ENCODE data around the gene COL2A1.

The COL2A1 gene

DNA sequence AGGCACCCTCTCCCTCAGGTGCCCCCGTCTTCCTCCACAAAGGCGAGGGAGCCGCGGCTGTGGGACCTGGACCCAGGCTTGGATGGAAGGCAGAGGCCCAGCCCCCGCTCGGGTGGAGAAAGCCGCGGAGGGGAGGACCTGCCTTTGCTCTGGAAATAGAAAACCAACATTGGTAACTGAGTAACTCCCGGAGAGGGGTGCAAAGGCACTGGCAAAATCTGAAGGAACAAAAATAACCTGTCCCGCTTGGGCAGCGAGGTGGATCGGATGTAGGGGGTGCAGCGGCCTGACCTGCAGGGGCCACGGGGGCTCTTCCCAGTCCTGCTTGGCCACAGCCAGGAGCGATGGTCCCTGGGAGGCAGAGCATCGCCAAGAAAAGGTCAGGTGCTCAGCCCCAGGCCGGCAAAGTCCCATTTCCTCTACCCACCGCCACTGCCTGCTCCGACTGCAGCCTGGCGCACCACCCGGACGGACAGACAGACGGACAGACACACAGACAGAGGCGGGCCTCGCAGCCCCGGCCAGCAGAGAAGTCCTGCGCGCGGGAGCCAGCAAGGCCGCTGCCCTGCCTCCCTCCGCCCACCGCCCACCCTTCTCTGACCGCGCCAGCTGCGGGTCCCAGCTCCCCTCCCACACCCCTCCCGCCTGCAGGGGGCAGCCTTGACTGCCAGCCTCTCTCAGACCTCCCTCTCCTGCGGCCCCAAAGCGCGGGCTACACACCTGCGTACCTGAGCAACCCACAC lies 62.2 kb downstream of the COL2A1 start:
- TF ChIP-seq, protein P1, sequence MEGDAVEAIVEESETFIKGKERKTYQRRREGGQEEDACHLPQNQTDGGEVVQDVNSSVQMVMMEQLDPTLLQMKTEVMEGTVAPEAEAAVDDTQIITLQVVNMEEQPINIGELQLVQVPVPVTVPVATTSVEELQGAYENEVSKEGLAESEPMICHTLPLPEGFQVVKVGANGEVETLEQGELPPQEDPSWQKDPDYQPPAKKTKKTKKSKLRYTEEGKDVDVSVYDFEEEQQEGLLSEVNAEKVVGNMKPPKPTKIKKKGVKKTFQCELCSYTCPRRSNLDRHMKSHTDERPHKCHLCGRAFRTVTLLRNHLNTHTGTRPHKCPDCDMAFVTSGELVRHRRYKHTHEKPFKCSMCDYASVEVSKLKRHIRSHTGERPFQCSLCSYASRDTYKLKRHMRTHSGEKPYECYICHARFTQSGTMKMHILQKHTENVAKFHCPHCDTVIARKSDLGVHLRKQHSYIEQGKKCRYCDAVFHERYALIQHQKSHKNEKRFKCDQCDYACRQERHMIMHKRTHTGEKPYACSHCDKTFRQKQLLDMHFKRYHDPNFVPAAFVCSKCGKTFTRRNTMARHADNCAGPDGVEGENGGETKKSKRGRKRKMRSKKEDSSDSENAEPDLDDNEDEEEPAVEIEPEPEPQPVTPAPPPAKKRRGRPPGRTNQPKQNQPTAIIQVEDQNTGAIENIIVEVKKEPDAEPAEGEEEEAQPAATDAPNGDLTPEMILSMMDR (IDR thresholded peaks at IDR 0.05; ENCODE audit: control extremely low read depth, extremely low read depth, low read depth, missing control alignments): peak; percentile 16
- DNase-seq (ENCODE audit: extremely low spot score): peak; percentile 53
- POLR2A ChIA-PET: interaction anchor here (0.6 kb wide), 1 partner anchor 73 kb away, joined by 3 read pairs; no protein-coding TSS in a partner anchor
- CTCF ChIA-PET: interaction anchor here (0.6 to 1.2 kb wide), 3 partner anchors 13 to 241 kb away, joined by 3 to 4 read pairs (median 3); partner anchors contain the start of gene CCDC184

DNA sequence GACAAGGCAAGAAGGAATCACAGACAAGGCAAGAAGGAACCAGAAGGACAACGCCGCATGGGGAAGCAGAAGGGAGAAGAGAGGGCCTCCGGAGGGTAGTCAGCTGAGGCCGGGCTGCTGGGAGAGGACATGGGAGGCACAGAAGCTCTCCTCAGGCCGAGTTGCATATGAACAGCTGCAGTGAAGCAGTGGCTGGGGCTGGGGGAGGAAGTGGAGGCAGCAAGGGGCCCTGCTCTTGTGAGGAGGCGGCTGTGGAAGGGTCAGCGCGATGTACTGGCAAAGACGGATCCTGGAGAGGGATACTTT lies 62.8 kb downstream of the COL2A1 start:
- ChIA-PET CTCF (interaction anchor here (1.2 to 2.1 kb wide), 3 partner anchors 8 to 242 kb away, joined by 3 to 10 read pairs (median 4); partner anchors contain the start of gene CCDC184), POLR2A (no interaction called here)
- TF ChIP-seq, protein P1 (IDR thresholded peaks at IDR 0.05; ENCODE audit: control extremely low read depth, extremely low read depth, low read depth, missing control alignments): no peak
- no peak for DNase-seq (ENCODE audit: extremely low spot score)

DNA sequence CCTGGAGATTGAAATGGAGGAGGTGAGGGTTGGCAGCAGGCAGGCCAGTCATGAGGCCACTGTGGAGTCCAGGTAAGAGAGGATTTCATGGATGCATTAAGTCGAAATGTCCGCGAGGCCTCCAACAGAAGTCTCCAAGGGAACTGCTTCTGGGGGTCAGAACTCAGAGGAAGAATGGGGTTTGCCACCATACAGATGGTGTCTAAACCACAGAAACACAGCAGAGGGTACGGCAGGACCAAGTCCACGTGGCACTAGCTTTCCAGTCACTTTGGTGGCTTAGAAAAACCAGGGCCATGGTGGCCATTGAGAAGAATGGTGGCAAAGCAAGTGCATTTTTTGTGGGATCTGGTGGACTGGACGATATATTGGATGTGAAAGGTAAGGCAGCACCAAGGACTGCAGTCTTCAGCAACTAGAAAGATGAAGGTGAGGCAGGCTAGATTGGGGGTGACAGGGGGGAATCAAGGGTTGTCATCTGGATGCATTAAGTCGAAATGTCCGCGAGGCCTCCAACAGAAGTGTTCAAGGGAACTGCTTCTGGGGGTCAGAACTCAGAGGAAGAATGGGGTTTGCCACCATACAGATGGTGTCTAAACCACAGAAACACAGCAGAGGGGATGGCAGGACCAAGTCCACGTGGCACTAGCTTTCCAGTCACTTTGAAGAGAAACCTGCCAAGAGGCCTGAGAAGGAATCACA lies 63.4 kb downstream of the COL2A1 start:
- POLR2A ChIA-PET: no interaction called here

DNA sequence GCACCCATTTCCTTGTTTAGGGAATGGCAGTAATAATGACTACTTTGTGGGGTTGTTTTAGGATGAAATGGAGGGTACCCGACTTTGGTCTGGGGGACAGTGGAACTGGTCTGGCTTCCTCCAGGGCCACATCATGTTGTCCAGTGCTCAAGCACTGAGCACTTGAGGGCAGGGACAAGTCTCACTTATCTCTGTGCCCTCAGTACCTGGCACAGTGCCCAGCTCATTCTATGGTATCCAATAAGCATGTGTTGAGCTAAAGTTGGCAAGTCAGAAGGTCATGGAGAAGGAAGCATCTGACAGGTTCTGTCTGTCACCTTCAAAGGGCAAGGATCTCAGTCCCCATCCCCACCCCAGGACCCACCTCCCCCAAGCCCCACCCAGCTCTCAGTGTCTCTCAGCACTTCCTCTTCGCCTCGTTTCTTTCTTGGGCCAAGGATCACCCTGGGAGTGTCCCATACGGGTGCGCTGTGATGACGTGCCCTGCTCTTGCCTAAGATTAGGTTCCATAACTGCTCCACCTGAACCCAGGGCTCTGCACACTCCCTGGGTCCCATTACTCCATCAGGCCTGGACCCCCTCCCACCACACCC lies 65.2 kb downstream of the COL2A1 start:
- TF ChIP-seq, protein P1 (IDR thresholded peaks at IDR 0.05; ENCODE audit: control extremely low read depth, extremely low read depth, low read depth, missing control alignments): no peak
- ChIA-PET CTCF (interaction anchor here (2.5 kb wide), 1 partner anchor 10 kb away, joined by 20 read pairs; no protein-coding TSS in a partner anchor), POLR2A (no interaction called here)
- no peak for DNase-seq (ENCODE audit: extremely low spot score)

More for the DNA sequence above, 63.4 kb downstream of the COL2A1 start:
- DNase-seq (ENCODE audit: extremely low spot score): no peak
- TF ChIP-seq, protein P1 (IDR thresholded peaks at IDR 0.05; ENCODE audit: control extremely low read depth, extremely low read depth, low read depth, missing control alignments): no peak
- CTCF ChIA-PET: interaction anchor here (1.2 to 2.1 kb wide), 4 partner anchors 9 to 242 kb away, joined by 3 to 10 read pairs (median 4); partner anchors contain the start of genes CCDC184 and TMEM106C

DNA sequence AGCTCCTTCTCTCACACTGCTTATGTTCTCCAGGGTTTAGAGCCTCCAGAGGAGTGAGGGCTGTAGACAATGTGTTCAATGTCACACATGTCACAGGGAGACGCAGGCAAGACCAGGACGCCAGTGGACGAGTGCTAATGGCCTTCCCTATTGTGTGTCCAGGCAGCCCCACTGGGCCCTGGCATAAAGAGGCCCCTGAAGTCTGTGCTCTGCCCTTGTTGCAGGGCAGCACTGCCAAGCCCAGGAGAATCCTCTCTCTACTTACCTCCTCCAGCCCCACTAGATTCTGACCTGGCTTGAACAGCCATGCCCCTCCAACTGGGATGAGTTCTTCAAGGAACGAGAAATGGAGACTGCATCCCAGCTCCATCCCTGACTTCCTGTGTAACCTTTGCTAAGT lies 65.7 kb downstream of the COL2A1 start:
- TF ChIP-seq, protein P1 (IDR thresholded peaks at IDR 0.05; ENCODE audit: control extremely low read depth, extremely low read depth, low read depth, missing control alignments): no peak
- ChIA-PET CTCF (interaction anchor here (2.5 kb wide), 1 partner anchor 11 kb away, joined by 20 read pairs; no protein-coding TSS in a partner anchor), POLR2A (no interaction called here)
- DNase-seq (ENCODE audit: extremely low spot score): no peak

DNA sequence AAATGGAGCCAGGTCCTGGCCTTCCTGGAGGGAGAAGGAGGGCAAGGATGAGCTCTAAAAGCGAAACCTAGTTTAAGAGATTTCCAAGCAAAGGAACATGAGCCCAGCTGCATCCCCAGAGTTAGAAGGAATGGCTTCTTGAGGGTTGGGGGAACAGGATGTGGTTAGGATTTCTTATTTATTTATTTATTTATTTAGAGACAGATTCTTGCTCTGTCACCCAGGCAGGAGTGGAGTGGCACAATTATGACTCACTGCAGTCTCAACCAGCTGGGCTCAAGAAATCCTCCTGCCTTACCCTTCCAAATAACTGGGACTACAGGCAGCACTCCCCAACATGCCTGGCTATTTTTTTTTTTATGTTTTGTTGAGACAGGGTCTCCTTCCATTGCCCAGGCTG lies 66.2 kb downstream of the COL2A1 start:
- TF ChIP-seq, protein P1 (IDR thresholded peaks at IDR 0.05; ENCODE audit: control extremely low read depth, extremely low read depth, low read depth, missing control alignments): no peak
- ChIA-PET CTCF (interaction anchor here (2.5 kb wide), 1 partner anchor 11 kb away, joined by 20 read pairs; no protein-coding TSS in a partner anchor), POLR2A (no interaction called here)
- no peak for DNase-seq (ENCODE audit: extremely low spot score)
